ENCODE measurements around the gene DLGAP1.
A peak's percentile ranks its signal among the peaks of the same experiment; 100 is the strongest.

DLGAP1 gene

DNA sequence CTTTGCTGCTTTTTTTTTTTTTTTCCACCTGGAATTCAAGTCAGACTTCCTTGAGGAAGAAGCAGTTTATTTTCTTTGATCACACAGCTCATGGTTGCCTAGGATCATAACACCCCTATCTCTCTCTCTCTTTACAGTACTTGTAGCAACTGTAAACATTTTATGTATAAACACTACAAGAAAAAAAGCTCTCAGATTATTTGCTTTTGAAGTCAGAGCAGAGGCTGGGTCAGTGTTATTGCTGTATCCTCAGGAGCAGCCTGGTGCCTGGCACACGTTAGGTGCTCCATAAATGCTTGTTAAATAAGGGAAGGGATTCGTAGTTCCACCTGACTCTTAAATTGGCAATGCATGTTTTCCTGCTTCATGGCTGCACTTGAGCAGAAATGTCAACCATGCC, 783.9 kb downstream of the DLGAP1 start:
- H3K27me3 Mint-ChIP-seq, result peaks cover 3% of the 10 kb centered on the region
- no peaks in the 10 kb centered on the region for H3K9me3 Mint-ChIP-seq
- H3K36me3 Mint-ChIP-seq (ENCODE audit: low read depth), result no peaks in the 10 kb centered on the region
- intact Hi-C loops (cut with micrococcal nuclease), result loop anchor here (10.0 kb wide), 1 partner anchor 204 kb away; no protein-coding TSS in a partner anchor
- peaks cover 10% of the 10 kb centered on the region for H3K4me1 Mint-ChIP-seq (ENCODE audit: low read depth)
- H3K27ac Mint-ChIP-seq, result no peak overlapping the region
- H3K4me3 Mint-ChIP-seq, result no peak overlapping the region

DNA sequence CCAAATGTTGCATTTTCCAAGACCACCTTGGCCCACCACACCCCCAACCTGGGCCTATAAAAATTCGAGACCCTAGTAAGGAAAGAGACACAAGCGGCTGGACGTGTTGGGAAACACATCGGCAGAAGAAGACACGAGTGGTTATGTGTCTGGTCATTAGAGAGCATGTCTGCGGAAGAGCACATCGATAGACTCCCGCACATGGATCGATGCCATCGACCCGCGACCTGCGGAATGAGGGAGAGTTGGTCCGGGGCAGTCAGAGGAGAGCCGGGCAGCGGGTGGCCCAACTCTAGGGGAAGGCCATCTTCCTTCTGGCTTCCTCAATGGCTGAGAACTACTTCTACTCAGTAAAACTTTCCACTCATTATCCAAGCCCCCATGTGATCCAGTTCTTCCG, 785.7 kb downstream of the DLGAP1 start:
- Mint-ChIP-seq H3K27ac (no peak overlapping the region), H3K27me3 (peaks cover 2% of the 10 kb centered on the region), H3K4me1 (ENCODE audit: low read depth) (peaks cover 25% of the 10 kb centered on the region), H3K36me3 (ENCODE audit: low read depth) (peaks cover 3% of the 10 kb centered on the region), H3K9me3 (peaks cover 4% of the 10 kb centered on the region), H3K4me3 (no peak overlapping the region)
- intact Hi-C loops (cut with micrococcal nuclease), result no loop called here

DNA sequence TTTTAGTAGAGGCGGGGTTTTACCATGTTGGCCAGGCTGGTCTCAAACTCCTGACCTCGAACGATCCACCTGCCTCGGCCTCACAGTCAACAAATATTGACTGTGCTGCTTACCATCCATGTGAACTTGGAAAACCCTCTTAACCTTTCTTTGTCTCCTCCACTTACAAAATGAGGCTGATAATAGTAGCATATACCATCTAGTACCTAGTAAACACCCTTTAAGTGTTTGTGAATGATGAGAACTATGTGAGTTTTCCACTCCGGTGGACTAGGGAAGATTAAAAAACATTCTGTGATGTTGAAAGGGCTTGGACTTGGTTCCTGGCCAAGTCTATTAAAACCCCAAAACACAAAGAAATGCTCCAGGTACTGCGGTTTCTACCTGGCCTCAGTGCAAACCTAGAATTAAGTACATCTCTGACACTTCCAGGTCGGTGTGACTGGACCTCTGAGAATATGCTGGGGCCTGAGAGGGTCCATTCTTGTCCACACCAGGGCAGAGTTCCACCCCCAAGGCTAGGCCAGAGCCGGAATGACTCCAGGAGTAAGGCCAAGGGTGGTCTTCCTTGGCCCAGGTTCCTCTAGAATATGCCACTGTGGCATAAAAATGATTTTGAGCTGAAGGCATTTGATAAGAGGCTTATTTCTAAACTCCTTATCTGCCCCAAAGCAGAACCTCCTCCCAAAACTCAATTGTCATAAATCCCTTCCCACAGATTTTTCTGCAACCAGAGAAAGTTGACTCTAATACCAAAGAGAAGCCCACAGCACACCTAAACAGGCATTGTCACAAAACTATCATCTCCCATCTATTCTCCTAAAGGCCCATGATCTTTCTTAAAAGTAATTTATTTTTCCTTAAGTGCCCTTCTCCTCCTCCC, 787.6 kb downstream of the DLGAP1 start:
- Mint-ChIP-seq H3K27ac (peak overlapping the region; percentile 5), H3K4me3 (no peak overlapping the region), H3K36me3 (ENCODE audit: low read depth) (peaks cover 7% of the 10 kb centered on the region), H3K4me1 (ENCODE audit: low read depth) (peaks cover 34% of the 10 kb centered on the region), H3K27me3 (no peaks in the 10 kb centered on the region), H3K9me3 (peaks cover 12% of the 10 kb centered on the region)
- intact Hi-C loops (cut with micrococcal nuclease), result loop anchor here (2.0 kb wide), 2 partner anchors 15 to 387 kb away; no protein-coding TSS in a partner anchor

DNA sequence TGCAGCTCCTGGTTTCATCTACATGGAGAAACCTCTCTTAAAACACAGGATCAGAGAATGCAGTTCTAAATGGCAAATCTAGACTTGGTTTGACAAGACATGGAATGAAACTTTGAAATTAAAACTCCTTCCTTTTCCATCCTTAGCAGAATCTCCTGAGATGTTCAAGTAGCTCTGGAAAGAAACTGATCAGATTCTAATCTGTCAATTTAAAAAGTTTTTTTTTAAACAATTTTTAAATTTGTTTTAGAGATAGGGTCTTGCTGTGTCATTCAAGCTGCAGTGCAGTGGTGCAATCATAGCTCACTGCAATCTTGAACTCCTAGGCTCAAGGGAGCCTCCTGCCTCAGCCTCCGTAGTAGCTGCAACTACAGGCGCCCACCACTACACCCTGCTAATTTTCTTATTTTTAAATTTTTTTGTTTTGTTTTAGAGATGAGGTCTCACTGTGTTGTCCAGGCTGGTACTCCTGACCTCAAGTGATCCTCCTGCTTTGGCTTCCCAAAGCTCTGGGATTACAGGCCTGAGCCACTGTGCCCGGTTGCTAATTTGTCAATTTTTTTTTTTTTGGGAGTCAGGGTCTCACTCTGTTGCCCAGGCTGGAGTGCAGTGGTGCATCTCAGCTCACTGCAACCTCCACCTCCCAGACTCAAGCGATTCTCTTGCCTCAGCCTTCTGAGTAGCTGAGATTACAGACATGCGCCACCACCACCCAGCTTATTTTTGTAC, 788.4 kb downstream of the DLGAP1 start:
- intact Hi-C loops (cut with micrococcal nuclease), result loop anchor here (1.0 to 2.0 kb wide), 3 partner anchors 14 to 386 kb away; no protein-coding TSS in a partner anchor
- Mint-ChIP-seq H3K9me3 (peaks cover 12% of the 10 kb centered on the region), H3K36me3 (ENCODE audit: low read depth) (peaks cover 7% of the 10 kb centered on the region), H3K27me3 (no peaks in the 10 kb centered on the region), H3K27ac (no peak overlapping the region), H3K4me1 (ENCODE audit: low read depth) (peaks cover 40% of the 10 kb centered on the region), H3K4me3 (no peak overlapping the region)

DNA sequence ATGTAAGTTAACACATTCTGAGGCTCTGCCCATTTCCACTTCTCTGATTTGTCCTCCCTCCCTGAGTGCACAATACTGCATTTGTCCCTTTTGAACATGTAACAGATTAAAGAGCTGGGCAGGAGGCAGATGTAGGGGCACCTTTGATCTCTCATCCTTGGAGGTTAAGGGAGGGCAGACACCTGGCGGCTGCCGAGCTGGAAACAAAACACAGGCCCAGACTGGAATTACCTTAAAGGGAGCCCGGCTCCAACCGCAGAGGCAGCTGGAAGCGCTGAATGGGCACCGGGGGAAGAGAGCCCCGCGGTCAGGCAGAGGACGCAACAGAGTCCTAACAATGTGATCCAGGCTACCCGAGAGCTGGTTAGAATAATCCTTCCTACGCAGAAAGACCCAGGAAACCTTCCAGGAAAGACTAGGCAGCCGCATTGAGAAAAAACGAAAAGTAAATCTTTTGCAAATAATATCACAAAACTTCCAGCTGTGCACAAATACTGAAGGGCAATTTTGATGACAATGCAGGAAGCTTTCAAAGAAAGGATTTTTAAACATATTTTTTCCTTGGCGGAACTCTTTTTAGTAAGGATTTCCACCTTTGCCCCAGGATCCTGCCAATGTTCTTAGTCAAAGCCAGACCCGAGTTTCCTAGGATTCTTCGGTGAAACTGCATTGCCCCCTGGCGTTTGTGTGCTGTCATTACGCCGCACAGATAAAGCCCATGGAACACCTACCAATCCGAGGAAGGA, 789.2 kb downstream of the DLGAP1 start:
- intact Hi-C loops (cut with micrococcal nuclease), result loop anchor here (1.0 to 2.0 kb wide), 4 partner anchors 13 to 385 kb away; no protein-coding TSS in a partner anchor
- peaks cover 7% of the 10 kb centered on the region for H3K36me3 Mint-ChIP-seq (ENCODE audit: low read depth)
- no peak overlapping the region for H3K4me3 Mint-ChIP-seq
- H3K27me3 Mint-ChIP-seq, result no peaks in the 10 kb centered on the region
- H3K4me1 Mint-ChIP-seq (ENCODE audit: low read depth), result peaks cover 45% of the 10 kb centered on the region
- H3K9me3 Mint-ChIP-seq, result peaks cover 12% of the 10 kb centered on the region
- H3K27ac Mint-ChIP-seq, result peak overlapping the region; percentile 90

DNA sequence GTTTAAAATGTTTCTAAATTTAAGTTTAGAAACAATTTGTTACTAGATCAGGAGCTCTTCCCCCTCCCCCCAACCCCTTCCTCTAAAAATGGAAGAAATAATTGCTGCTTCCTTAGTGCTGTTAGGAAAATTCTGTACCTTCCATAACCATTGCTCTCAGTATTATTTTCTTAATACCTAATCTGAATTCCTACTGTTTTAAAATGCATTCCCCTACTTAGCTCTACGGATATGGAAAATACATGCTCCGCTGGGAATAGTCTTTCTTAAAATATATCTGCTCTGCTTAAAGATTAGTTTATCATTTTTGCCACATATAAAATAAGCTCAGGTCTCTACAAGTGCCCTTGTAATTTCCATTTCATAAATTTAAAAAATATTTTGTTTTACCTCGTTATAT, 789.9 kb downstream of the DLGAP1 start:
- H3K36me3 Mint-ChIP-seq (ENCODE audit: low read depth), result peaks cover 7% of the 10 kb centered on the region
- H3K27me3 Mint-ChIP-seq, result no peaks in the 10 kb centered on the region
- peak overlapping the region; percentile 90 for H3K27ac Mint-ChIP-seq
- H3K9me3 Mint-ChIP-seq, result peaks cover 12% of the 10 kb centered on the region
- intact Hi-C loops (cut with micrococcal nuclease), result loop anchor here (2.0 kb wide), 1 partner anchor 62 kb away; no protein-coding TSS in a partner anchor
- peaks cover 49% of the 10 kb centered on the region for H3K4me1 Mint-ChIP-seq (ENCODE audit: low read depth)
- H3K4me3 Mint-ChIP-seq, result no peak overlapping the region

DNA sequence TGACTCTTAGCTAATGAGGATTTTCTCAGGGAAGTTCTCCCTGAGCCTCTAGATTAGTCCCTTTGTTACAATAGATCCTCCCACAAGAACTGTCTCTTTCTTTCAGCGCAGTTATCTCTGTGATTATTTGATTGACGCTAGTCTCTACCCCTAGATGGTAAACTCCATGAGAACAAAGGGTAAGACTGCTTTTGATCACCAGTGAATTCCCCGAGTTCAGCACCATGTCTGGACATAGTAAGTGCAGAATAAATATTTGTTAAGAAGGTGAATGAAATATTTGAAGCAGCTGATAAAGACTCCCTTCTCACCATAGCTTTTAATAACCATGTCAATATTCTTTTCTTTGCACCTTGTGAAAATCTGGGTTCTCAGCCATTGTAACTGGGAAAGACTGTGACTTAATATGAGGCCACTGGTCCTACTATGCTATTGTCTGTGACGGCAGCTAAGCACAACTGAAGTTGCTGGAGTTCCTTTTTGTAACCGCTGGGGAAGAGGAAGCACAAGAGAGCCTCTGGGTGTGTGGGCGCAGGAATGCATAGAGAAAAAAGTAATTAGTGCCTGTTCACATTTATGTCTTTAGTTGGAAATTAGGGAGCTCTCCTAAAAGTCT, 790.4 kb downstream of the DLGAP1 start:
- H3K9me3 Mint-ChIP-seq, result peaks cover 12% of the 10 kb centered on the region
- peaks cover 54% of the 10 kb centered on the region for H3K4me1 Mint-ChIP-seq (ENCODE audit: low read depth)
- no peaks in the 10 kb centered on the region for H3K27me3 Mint-ChIP-seq
- intact Hi-C loops (cut with micrococcal nuclease), result loop anchor here (2.0 to 5.0 kb wide), 3 partner anchors 62 to 487 kb away; partner anchors contain the start of gene TGIF1
- no peak overlapping the region for H3K4me3 Mint-ChIP-seq
- peaks cover 7% of the 10 kb centered on the region for H3K36me3 Mint-ChIP-seq (ENCODE audit: low read depth)
- H3K27ac Mint-ChIP-seq, result peak overlapping the region; percentile 90

GRCh38 chr18:3663870-3664512, 791.1 kb downstream of the DLGAP1 start:
- Mint-ChIP-seq H3K27me3 (no peaks in the 10 kb centered on the region), H3K27ac (peak overlapping the region; percentile 90), H3K4me1 (ENCODE audit: low read depth) (peaks cover 52% of the 10 kb centered on the region), H3K9me3 (peaks cover 12% of the 10 kb centered on the region), H3K36me3 (ENCODE audit: low read depth) (peaks cover 7% of the 10 kb centered on the region), H3K4me3 (no peak overlapping the region)
- intact Hi-C loops (cut with micrococcal nuclease), result loop anchor here (2.0 to 5.0 kb wide), 3 partner anchors 61 to 487 kb away; partner anchors contain the start of gene TGIF1

- Mint-ChIP-seq H3K27me3 (no peaks in the 10 kb centered on the region), H3K27ac (peak overlapping the region; percentile 92), H3K9me3 (peaks cover 12% of the 10 kb centered on the region), H3K36me3 (ENCODE audit: low read depth) (peaks cover 7% of the 10 kb centered on the region), H3K4me1 (ENCODE audit: low read depth) (peaks cover 49% of the 10 kb centered on the region), H3K4me3 (no peak overlapping the region)
- intact Hi-C loops (cut with micrococcal nuclease), result loop anchor here (5.0 kb wide), 2 partner anchors 210 to 485 kb away; partner anchors contain the start of gene TGIF1
Measured at GRCh38 chr18:3661989-3662388, 793.1 kb downstream of the DLGAP1 start.

DNA sequence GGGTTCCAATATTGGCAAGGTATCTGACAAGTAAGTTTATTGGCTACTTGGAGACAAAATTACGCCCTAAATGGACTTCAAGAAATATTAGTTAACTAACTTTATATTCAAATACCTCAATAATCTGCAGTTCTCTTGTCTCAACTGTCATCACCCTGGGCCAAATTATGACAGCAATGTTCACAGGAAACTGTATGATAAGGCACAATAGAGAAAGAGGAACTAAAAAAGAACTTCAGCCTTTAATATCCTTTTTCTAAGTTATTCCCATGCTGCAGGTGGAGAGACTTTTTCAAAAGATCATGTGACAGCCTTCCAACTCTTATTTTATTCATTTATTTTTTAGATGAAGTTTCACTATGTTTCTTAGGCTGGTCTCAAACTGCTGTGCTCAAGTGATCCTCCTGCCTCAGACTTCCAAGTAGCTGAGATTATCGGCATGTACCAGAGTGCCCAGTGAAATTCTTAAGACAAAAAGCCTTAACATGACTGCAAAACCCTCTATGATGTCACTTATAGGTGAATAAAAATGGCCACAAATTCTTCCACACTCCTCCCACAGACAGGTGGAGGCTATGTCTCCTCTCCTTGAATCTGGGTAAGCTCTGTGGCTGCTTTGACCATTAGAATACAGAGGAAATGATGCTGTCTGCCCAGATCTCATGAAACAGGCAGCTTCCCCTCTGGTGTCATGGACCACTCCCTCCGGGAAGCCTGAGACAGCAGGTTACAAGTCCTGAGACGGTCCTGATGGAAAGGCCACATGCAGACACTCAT, 794.2 kb downstream of the DLGAP1 start:
- H3K27ac Mint-ChIP-seq, result peak overlapping the region; percentile 92
- H3K36me3 Mint-ChIP-seq (ENCODE audit: low read depth), result peaks cover 7% of the 10 kb centered on the region
- H3K4me1 Mint-ChIP-seq (ENCODE audit: low read depth), result peaks cover 47% of the 10 kb centered on the region
- intact Hi-C loops (cut with micrococcal nuclease), result loop anchor here (5.0 kb wide), 2 partner anchors 209 to 484 kb away; partner anchors contain the start of gene TGIF1
- H3K27me3 Mint-ChIP-seq, result no peaks in the 10 kb centered on the region
- H3K4me3 Mint-ChIP-seq, result peak overlapping the region; percentile 53
- peaks cover 12% of the 10 kb centered on the region for H3K9me3 Mint-ChIP-seq

- peak overlapping the region; percentile 42 for H3K27ac Mint-ChIP-seq
Measured at GRCh38 chr18:3658529-3658928, 796.6 kb downstream of the DLGAP1 start.

More at GRCh38 chr18:3658529-3658928, 796.6 kb downstream of the DLGAP1 start:
- no peaks in the 10 kb centered on the region for H3K9me3 Mint-ChIP-seq
- H3K4me1 Mint-ChIP-seq (ENCODE audit: low read depth), result peaks cover 48% of the 10 kb centered on the region
- no peaks in the 10 kb centered on the region for H3K36me3 Mint-ChIP-seq (ENCODE audit: low read depth)
- H3K4me3 Mint-ChIP-seq, result no peak overlapping the region
- intact Hi-C loops (cut with micrococcal nuclease), result no loop called here
- no peaks in the 10 kb centered on the region for H3K27me3 Mint-ChIP-seq

Data from dendritic cell treated with granulocyte-macrophage colony-stimulating factor and Interleukin-4, amounts not matched to agents 40 ng/mL and 50 ng/mL, for 4 days (primary cell).